ENCODE results near the gene NCBP2. TPM values are rescaled to one million over a fixed set of nuclear protein-coding genes. Genes with fewer than 3 reads are reported as not detected.
A peak's percentile ranks its signal among the peaks of the same experiment; 100 is the strongest.

The NCBP2 gene
- total RNA-seq, 2 donors from 2014 or later, result 35.4 to 38.2 TPM

- 1% methylated on average over 30 of the region's 31 CpGs for WGBS
- peaks cover 8% of the 10 kb centered on the region for H3K4me1 ChIP-seq (replicated peaks)
- intact Hi-C loops (cut with DNase I), result loop anchor here (5.0 kb wide), 1 partner anchor 74 kb away; the partner anchor contains the start of gene SENP5
- H3K27me3 ChIP-seq (replicated peaks; ENCODE audit: insufficient read depth), result no peaks in the 10 kb centered on the region
- no peak for TF ChIP-seq POLR2A (IDR thresholded peaks at IDR 0.05)
- TF ChIP-seq, protein P1, sequence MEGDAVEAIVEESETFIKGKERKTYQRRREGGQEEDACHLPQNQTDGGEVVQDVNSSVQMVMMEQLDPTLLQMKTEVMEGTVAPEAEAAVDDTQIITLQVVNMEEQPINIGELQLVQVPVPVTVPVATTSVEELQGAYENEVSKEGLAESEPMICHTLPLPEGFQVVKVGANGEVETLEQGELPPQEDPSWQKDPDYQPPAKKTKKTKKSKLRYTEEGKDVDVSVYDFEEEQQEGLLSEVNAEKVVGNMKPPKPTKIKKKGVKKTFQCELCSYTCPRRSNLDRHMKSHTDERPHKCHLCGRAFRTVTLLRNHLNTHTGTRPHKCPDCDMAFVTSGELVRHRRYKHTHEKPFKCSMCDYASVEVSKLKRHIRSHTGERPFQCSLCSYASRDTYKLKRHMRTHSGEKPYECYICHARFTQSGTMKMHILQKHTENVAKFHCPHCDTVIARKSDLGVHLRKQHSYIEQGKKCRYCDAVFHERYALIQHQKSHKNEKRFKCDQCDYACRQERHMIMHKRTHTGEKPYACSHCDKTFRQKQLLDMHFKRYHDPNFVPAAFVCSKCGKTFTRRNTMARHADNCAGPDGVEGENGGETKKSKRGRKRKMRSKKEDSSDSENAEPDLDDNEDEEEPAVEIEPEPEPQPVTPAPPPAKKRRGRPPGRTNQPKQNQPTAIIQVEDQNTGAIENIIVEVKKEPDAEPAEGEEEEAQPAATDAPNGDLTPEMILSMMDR (IDR thresholded peaks at IDR 0.05), result no peak
- peaks cover 2 to 5% of the 10 kb centered on the region in 2 donors for H3K36me3 ChIP-seq
- DNase-seq (ENCODE audit: low spot score), result no peak
- H3K27ac ChIP-seq, result peak overlapping the region; percentile 87 to 89
- peak overlapping the region; percentile 90 to 100 for H3K4me3 ChIP-seq
- H3K9me3 ChIP-seq, result no peaks in the 10 kb centered on the region
Observed at GRCh38 chr3:196941729-196942225, 551 bp downstream of the NCBP2 start.

- Histone ChIP-seq H3K27me3 (replicated peaks; ENCODE audit: insufficient read depth) (no peaks in the 10 kb centered on the region), H3K27ac (no peak overlapping the region), H3K36me3 (peaks cover 2 to 5% of the 10 kb centered on the region in 2 donors), H3K4me3 (no peak overlapping the region), H3K4me1 (replicated peaks) (peaks cover 7% of the 10 kb centered on the region), H3K9me3 (no peaks in the 10 kb centered on the region)
- intact Hi-C loops (cut with DNase I), result no loop called here
- 84% methylated on average over 5 of the region's 5 CpGs for WGBS
- TF ChIP-seq, protein P1 (IDR thresholded peaks at IDR 0.05), result no peak
- TF ChIP-seq POLR2AphosphoS5 (IDR thresholded peaks at IDR 0.05) (no peak), POLR2A (IDR thresholded peaks at IDR 0.05) (no peak)
- DNase-seq (ENCODE audit: low spot score), result no peak
Observed at GRCh38 chr3:196938576-196938975, 3.8 kb downstream of the NCBP2 start.

GRCh38 chr3:196938124-196938523 is 4.2 kb downstream of the NCBP2 start:
- intact Hi-C loops (cut with DNase I), result no loop called here

DNA sequence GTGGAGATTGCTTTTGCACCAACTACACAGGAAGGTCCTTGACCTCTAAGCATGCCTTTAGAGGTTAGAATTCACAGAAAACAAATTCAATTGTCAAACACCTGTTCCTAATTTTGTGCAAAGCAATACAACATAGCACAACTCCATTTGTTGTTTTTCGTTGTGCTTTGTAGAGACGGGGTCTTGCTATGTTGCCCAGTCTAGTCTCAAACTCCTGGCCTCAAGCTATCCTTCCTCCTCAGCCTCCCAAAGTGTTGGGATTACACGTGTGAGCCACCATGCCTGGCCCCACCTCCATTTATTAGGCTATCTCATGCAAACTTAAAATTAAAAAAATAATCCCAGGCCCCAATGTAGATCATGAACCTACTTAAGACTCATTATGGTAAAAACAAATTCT is 6.0 kb downstream of the NCBP2 start:
- Histone ChIP-seq H3K9me3 (no peaks in the 10 kb centered on the region), H3K27ac (no peak overlapping the region), H3K27me3 (replicated peaks; ENCODE audit: insufficient read depth) (no peaks in the 10 kb centered on the region), H3K4me3 (no peak overlapping the region), H3K4me1 (replicated peaks) (peaks cover 2% of the 10 kb centered on the region), H3K36me3 (peaks cover 2 to 5% of the 10 kb centered on the region in 2 donors)
- DNase-seq (ENCODE audit: low spot score), result no peak
- intact Hi-C loops (cut with DNase I), result no loop called here
- 89% methylated on average over 3 of the region's 3 CpGs for WGBS
- TF ChIP-seq POLR2AphosphoS5 (IDR thresholded peaks at IDR 0.05), result no peak

More at GRCh38 chr3:196938124-196938523, 4.2 kb downstream of the NCBP2 start:
- 86% methylated on average over 2 of the region's 2 CpGs for WGBS
- TF ChIP-seq, protein P1 (IDR thresholded peaks at IDR 0.05), result no peak
- no peak for TF ChIP-seq POLR2AphosphoS5 (IDR thresholded peaks at IDR 0.05)
- TF ChIP-seq POLR2A (IDR thresholded peaks at IDR 0.05), result no peak
- no peaks in the 10 kb centered on the region for H3K27me3 ChIP-seq (replicated peaks; ENCODE audit: insufficient read depth)
- peaks cover 3% of the 10 kb centered on the region for H3K4me1 ChIP-seq (replicated peaks)
- peaks cover 2 to 5% of the 10 kb centered on the region in 2 donors for H3K36me3 ChIP-seq
- H3K4me3 ChIP-seq, result no peak overlapping the region
- H3K9me3 ChIP-seq, result no peaks in the 10 kb centered on the region
- no peak overlapping the region for H3K27ac ChIP-seq
- no peak for DNase-seq (ENCODE audit: low spot score)

DNA sequence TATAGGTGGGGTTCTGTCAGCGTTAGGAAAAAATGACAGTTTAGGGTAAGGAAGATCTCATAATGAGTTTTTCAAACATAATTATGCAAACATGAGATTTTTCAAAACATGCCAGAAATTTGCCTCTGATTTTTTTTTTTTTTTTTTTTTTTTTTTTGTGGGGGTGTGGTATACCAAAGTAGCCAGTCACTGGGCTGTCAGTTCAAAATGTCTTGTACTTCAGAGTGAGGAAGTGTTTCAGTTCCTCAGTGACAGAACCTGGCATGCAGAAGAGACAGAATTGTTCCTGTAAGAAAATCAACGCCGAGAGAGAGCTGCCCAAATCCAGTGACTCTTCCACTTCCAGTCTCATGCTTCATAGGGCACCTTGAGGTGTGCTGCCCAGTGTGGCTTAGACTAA is 9.7 kb downstream of the NCBP2 start:
- H3K36me3 ChIP-seq, result peaks cover 2 to 5% of the 10 kb centered on the region in 2 donors

More for the DNA sequence above, 9.7 kb downstream of the NCBP2 start:
- Histone ChIP-seq H3K4me3 (no peak overlapping the region), H3K27ac (no peak overlapping the region), H3K9me3 (no peaks in the 10 kb centered on the region), H3K4me1 (replicated peaks) (no peaks in the 10 kb centered on the region), H3K27me3 (replicated peaks; ENCODE audit: insufficient read depth) (no peaks in the 10 kb centered on the region)
- DNase-seq (ENCODE audit: low spot score), result no peak
- no peak for TF ChIP-seq POLR2AphosphoS5 (IDR thresholded peaks at IDR 0.05)
- intact Hi-C loops (cut with DNase I), result no loop called here
- 95% methylated on average over 3 of the region's 3 CpGs for WGBS

Measured in prostate gland (tissue), 2 donors.